ENCODE results near the gene ZNF780B.

DNA sequence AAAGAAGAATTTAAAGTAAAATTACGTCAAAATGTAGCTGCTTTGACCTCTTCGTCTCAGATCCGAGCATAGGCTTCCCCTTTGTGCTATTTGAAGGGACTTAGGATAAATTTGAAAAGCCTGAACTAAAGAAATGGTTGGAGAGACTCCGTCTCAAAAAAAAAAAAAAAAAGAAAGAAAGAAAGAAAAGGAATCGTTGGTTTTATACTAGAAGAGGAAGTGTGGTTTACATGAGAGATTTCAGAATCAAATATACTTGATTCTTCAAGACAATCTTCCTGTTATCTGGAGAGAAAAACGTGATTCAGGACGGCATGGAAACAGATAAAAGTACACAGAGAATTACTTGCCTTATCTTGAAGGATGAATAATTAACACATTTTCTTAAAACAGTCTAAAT lies 474 bp upstream of the ZNF780B start:
- TF ChIP-seq, protein P1, sequence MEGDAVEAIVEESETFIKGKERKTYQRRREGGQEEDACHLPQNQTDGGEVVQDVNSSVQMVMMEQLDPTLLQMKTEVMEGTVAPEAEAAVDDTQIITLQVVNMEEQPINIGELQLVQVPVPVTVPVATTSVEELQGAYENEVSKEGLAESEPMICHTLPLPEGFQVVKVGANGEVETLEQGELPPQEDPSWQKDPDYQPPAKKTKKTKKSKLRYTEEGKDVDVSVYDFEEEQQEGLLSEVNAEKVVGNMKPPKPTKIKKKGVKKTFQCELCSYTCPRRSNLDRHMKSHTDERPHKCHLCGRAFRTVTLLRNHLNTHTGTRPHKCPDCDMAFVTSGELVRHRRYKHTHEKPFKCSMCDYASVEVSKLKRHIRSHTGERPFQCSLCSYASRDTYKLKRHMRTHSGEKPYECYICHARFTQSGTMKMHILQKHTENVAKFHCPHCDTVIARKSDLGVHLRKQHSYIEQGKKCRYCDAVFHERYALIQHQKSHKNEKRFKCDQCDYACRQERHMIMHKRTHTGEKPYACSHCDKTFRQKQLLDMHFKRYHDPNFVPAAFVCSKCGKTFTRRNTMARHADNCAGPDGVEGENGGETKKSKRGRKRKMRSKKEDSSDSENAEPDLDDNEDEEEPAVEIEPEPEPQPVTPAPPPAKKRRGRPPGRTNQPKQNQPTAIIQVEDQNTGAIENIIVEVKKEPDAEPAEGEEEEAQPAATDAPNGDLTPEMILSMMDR (IDR thresholded peaks at IDR 0.05): no peak
- TF ChIP-seq POLR2A (IDR thresholded peaks at IDR 0.05): no peak
